GM19468 (cell line): ENCODE data around the gene MCCC2.
"Not testable (repeated sequence)": the region's sequence is repeated elsewhere in the genome, so short reads cannot be mapped to it uniquely, and the experiment has no call there.

Experiments used
- ATAC-seq: cut with Tn5 transposase; IDR thresholded peaks from one replicate; pipeline ENCODE4 v1.9.1; 2021; ENCODE audit warnings: mild to moderate bottlenecking, moderate library complexity, moderate number of reproducible peaks; ENCODE audit not compliant: unreplicated experiment; ENCODE audit errors: extremely low read depth

MCCC2 gene

GRCh38 chr5:71652803-71653543 is 65.8 kb downstream of the MCCC2 start:
- ATAC-seq, result no peak

GRCh38 chr5:71658916-71659662 is 71.9 kb downstream of the MCCC2 start:
- ATAC-seq, result no peak

GRCh38 chr5:71662381-71662780 is 75.2 kb downstream of the MCCC2 start:
- ATAC-seq, result no peak

GRCh38 chr5:71663191-71663969 is 76.2 kb downstream of the MCCC2 start:
- no peak for ATAC-seq

- ATAC-seq, result not testable (repeated sequence)
These were observed 77.5 kb downstream of the MCCC2 start for GRCh38 chr5:71664615-71665014.

- no peak for ATAC-seq
These were observed 79.2 kb downstream of the MCCC2 start for GRCh38 chr5:71666321-71666720.

GRCh38 chr5:71677977-71678376 is 90.8 kb downstream of the MCCC2 start:
- ATAC-seq, result no peak

GRCh38 chr5:71679714-71680113 is 92.6 kb downstream of the MCCC2 start:
- ATAC-seq, result no peak

- no peak for ATAC-seq
These were observed 93.4 kb downstream of the MCCC2 start for GRCh38 chr5:71680510-71680909.

- ATAC-seq, result no peak
These were observed 94.2 kb downstream of the MCCC2 start for GRCh38 chr5:71681296-71681695.

GRCh38 chr5:71684309-71684708 is 97.2 kb downstream of the MCCC2 start:
- no peak for ATAC-seq

GRCh38 chr5:71693828-71694427 is 106.8 kb downstream of the MCCC2 start:
- ATAC-seq, result no peak

- no peak for ATAC-seq
These were observed 107.9 kb downstream of the MCCC2 start for GRCh38 chr5:71695071-71695470.

- no peak for ATAC-seq
These were observed 108.5 kb downstream of the MCCC2 start for GRCh38 chr5:71695595-71695994.

- no peak for ATAC-seq
These were observed 110.8 kb downstream of the MCCC2 start for GRCh38 chr5:71697967-71698366.

GRCh38 chr5:71699233-71699632 is 112.1 kb downstream of the MCCC2 start:
- ATAC-seq, result no peak

GRCh38 chr5:71699751-71700150 is 112.6 kb downstream of the MCCC2 start:
- ATAC-seq, result no peak

- no peak for ATAC-seq
These were observed 113.7 kb downstream of the MCCC2 start for GRCh38 chr5:71700803-71701202.

GRCh38 chr5:71701407-71701806 is 114.3 kb downstream of the MCCC2 start:
- ATAC-seq, result no peak

- no peak for ATAC-seq
These were observed 116.8 kb downstream of the MCCC2 start for GRCh38 chr5:71703941-71704340.

GRCh38 chr5:71705421-71705820 is 118.3 kb downstream of the MCCC2 start:
- no peak for ATAC-seq
